H9 (cell line): Measurements from ENCODE around the gene ZNF593. TPM values are rescaled to one million over a fixed set of nuclear protein-coding genes. Genes with fewer than 3 reads are reported as not detected.

Experiments
- DNase-seq: peaks from one replicate; pipeline ENCODE4 v3.0.0-alpha.2; 2017
- H2AFZ ChIP-seq: one replicate; pipeline ENCODE4 v1.6.1; 2013; ENCODE audit warnings: mild to moderate bottlenecking, low read length, control low read depth, moderate library complexity
- H2AK5ac ChIP-seq: 2 replicates; pipeline ENCODE4 v1.6.1; 2013; ENCODE audit warnings: low read length, control low read depth, mixed read lengths; ENCODE audit not compliant: insufficient read length
- H2BK120ac ChIP-seq: one replicate; pipeline ENCODE4 v1.6.1; 2013; ENCODE audit warnings: low read depth, mild to moderate bottlenecking, low read length, control low read depth, inconsistent platforms; ENCODE audit not compliant: poor library complexity, severe bottlenecking
- H2BK12ac ChIP-seq: 2 replicates; pipeline ENCODE4 v1.6.1; 2013; ENCODE audit warnings: low read length, control low read depth, mixed read lengths, low read depth; ENCODE audit not compliant: insufficient read length
- H2BK15ac ChIP-seq: 2 replicates; pipeline ENCODE4 v1.6.1; 2013; ENCODE audit warnings: low read depth, low read length, control low read depth
- H2BK20ac ChIP-seq: one replicate; pipeline ENCODE4 v1.6.1; 2013; ENCODE audit warnings: low read depth, mild to moderate bottlenecking, low read length, control low read depth, inconsistent platforms; ENCODE audit not compliant: poor library complexity, severe bottlenecking
- H2BK5ac ChIP-seq: 2 replicates; pipeline ENCODE4 v1.6.1; 2013; ENCODE audit warnings: low read length, control low read depth, mixed read lengths; ENCODE audit not compliant: insufficient read length
- H3K14ac ChIP-seq: 2 replicates; pipeline ENCODE4 v1.6.1; 2013; ENCODE audit warnings: low read length, control low read depth; ENCODE audit not compliant: insufficient read depth
- H3K18ac ChIP-seq: 2 replicates; pipeline ENCODE4 v1.6.1; 2013; ENCODE audit warnings: low read depth, mild to moderate bottlenecking, mixed read lengths, low read length, control low read depth; ENCODE audit not compliant: insufficient read length
- H3K23ac ChIP-seq: 2 replicates; pipeline ENCODE4 v1.6.1; 2013; ENCODE audit warnings: low read length, control low read depth, mixed read lengths, low read depth; ENCODE audit not compliant: insufficient read length
- H3K23me2 ChIP-seq: 2 replicates; pipeline ENCODE4 v1.6.1; 2013; ENCODE audit warnings: low read depth, mild to moderate bottlenecking, mixed read lengths, low read length, control low read depth; ENCODE audit not compliant: insufficient read length, poor library complexity, severe bottlenecking
- H3K27ac ChIP-seq: 2 replicates; pipeline ENCODE4 v1.5.1; 2013; ENCODE audit warnings: low read length, control low read depth, mixed read lengths, low read depth; ENCODE audit not compliant: insufficient read length
- H3K27me3 ChIP-seq: 2 replicates; pipeline ENCODE4 v1.6.1; 2013; ENCODE audit warnings: low read length, control low read depth, inconsistent platforms; ENCODE audit not compliant: insufficient read depth
- H3K4ac ChIP-seq: 2 replicates; pipeline ENCODE4 v1.6.1; 2013; ENCODE audit warnings: low read depth, mild to moderate bottlenecking, control low read depth, inconsistent platforms, low read length, moderate library complexity
- H3K4me1 ChIP-seq: 2 replicates; pipeline ENCODE4 v1.6.1; 2013; ENCODE audit warnings: low read length, control low read depth, inconsistent platforms; ENCODE audit not compliant: insufficient read depth
- H3K4me2 ChIP-seq: 2 replicates; pipeline ENCODE4 v1.6.1; 2013; ENCODE audit warnings: low read length, control low read depth, mixed read lengths; ENCODE audit not compliant: insufficient read length, insufficient read depth
- H3K56ac ChIP-seq: 2 replicates; pipeline ENCODE4 v1.6.1; 2013; ENCODE audit warnings: low read depth, mild to moderate bottlenecking, mixed read lengths, low read length, control low read depth; ENCODE audit not compliant: insufficient read length
- H3K79me1 ChIP-seq: 2 replicates; pipeline ENCODE4 v1.6.1; 2013; ENCODE audit warnings: low read depth, mild to moderate bottlenecking, moderate library complexity, low read length, control low read depth, inconsistent platforms; ENCODE audit not compliant: insufficient read depth, poor library complexity, severe bottlenecking
- H3K79me2 ChIP-seq: 2 replicates; pipeline ENCODE4 v1.6.1; 2013; ENCODE audit warnings: low read length, control low read depth, inconsistent platforms; ENCODE audit not compliant: insufficient read depth
- H3K9ac ChIP-seq: 2 replicates; pipeline ENCODE4 v1.6.1; 2013; ENCODE audit warnings: low read length, control low read depth, mixed read lengths; ENCODE audit not compliant: insufficient read length; ENCODE audit errors: extremely low read depth
- H3K9me3 ChIP-seq: one replicate; pipeline ENCODE4 v1.6.1; 2013; ENCODE audit warnings: low read depth, low read length, inconsistent platforms; ENCODE audit not compliant: control insufficient read depth
- H3T11ph ChIP-seq: one replicate; pipeline ENCODE4 v1.6.1; 2013; ENCODE audit warnings: mild to moderate bottlenecking, low read length, control low read depth, inconsistent platforms
- H4K20me1 ChIP-seq: one replicate; pipeline ENCODE4 v1.6.1; 2013; ENCODE audit not compliant: control insufficient read depth, insufficient read length, insufficient read depth
- H4K5ac ChIP-seq: 2 replicates; pipeline ENCODE4 v1.6.1; 2013; ENCODE audit warnings: low read depth, mild to moderate bottlenecking, mixed read lengths, low read length, control low read depth; ENCODE audit not compliant: insufficient read length
- H4K8ac ChIP-seq: replicated peaks from 2 replicates; pipeline ENCODE4 v1.6.1; 2013; ENCODE audit warnings: low read length, control low read depth, mixed read lengths, low read depth; ENCODE audit not compliant: insufficient read length
- H4K91ac ChIP-seq: 2 replicates; pipeline ENCODE4 v1.6.1; 2013; ENCODE audit warnings: low read depth, mild to moderate bottlenecking, moderate library complexity, mixed read lengths, low read length, control low read depth; ENCODE audit not compliant: insufficient read length
- H3K27ac Mint-ChIP-seq, 3 experiments: 2 replicates in 2 of 3; 3 replicates in 1 of 3; pipeline ENCODE4 v1.8.0; 2020 to 2021; ENCODE audit warnings: mixed read lengths in 3 of 3, mild to moderate bottlenecking in 1 of 3, moderate library complexity in 1 of 3
- H3K27me3 Mint-ChIP-seq: 2 replicates; pipeline ENCODE4 v1.8.0; 2021; ENCODE audit warnings: low read depth, mild to moderate bottlenecking, moderate library complexity, mixed read lengths
- H3K36me3 Mint-ChIP-seq, 3 experiments: 2 replicates in 2 of 3; 3 replicates in 1 of 3; pipeline ENCODE4 v1.8.0; 2020 to 2021; ENCODE audit warnings: low read depth in 3 of 3, mixed read lengths in 3 of 3; ENCODE audit not compliant: insufficient read depth in 1 of 3
- H3K4me1 Mint-ChIP-seq, 2 experiments: 2 replicates each; pipeline ENCODE4 v1.8.0; 2020; ENCODE audit warnings: mixed read lengths in 2 of 2
- H3K4me3 Mint-ChIP-seq, 2 experiments: 2 replicates in 1 of 2; 3 replicates in 1 of 2; pipeline ENCODE4 v1.8.0; 2020 to 2021; ENCODE audit warnings: mild to moderate bottlenecking in 2 of 2, mixed read lengths in 2 of 2, moderate library complexity in 1 of 2
- H3K9me3 Mint-ChIP-seq, 2 experiments: 2 replicates in 1 of 2; 3 replicates in 1 of 2; pipeline ENCODE4 v1.8.0; 2020; ENCODE audit warnings: mild to moderate bottlenecking in 2 of 2, mixed read lengths in 2 of 2, moderate library complexity in 1 of 2
- CTCF ChIP-seq: fragments of 200-600 bp; sonication (generic); conservative IDR thresholded peaks from 3 replicates; pipeline ENCODE4 v1.8.0; 2021; ENCODE audit warnings: antibody characterized with exemption, mild to moderate bottlenecking
- WGBS: extraction: QIAGEN DNeasy Blood & Tissue Kit; methylation state at CpG from one replicate; pipeline ENCODE4 v1.1.7; 2013; ENCODE audit warnings: missing lambda C conversion rate, low lambda C conversion rate, mixed read lengths; ENCODE audit not compliant: insufficient read length; ENCODE audit errors: extremely low coverage; 5-methylcytosine and 5-hydroxymethylcytosine counted together
- total RNA-seq: library from RNA; stranded (reverse); gene quantifications from 2 replicates; pipeline ENCODE4 v1.2.1, GENCODE V29; 2021

Gene ZNF593
- total RNA-seq, 1 experiment from 2014 or later = 48.2 TPM

DNA sequence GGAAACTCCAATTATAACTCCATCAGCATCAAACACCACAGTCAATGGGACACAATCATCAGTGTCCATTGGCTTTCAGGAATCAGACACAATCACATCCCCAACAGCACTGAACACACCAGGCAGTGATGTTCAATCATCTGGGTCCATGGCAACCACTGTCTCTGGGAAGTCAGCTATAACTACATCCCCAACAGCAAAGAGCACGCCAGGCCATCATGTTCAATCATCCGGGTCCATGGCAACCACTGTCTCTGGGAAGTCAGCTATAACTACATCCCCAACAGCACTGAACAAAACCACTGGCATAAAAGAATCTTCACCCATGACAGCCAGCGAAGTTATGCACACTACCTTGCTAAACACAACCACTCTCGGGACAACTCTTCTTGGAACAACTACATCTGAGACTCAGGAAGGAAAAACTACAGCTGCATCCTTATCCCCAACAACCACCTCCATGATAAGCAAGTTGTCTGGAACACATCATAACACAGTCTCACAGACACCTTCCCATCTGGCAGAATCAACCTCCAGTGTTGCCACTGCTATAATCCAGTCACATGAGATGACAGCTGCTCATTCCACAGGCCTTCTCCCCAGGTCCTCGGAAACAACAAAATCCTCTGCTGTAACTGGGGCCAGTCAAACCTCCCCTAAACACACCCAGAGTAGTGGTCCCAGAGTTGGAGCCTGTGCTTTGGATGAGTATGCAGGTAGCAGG, 40.6 kb downstream of the ZNF593 start:
- H3K4me1 ChIP-seq = no peaks in the 10 kb centered on the region
- no peaks in the 10 kb centered on the region for H3K9me3 ChIP-seq
- H2BK120ac ChIP-seq = no peak overlapping the region
- no peak overlapping the region for H3T11ph ChIP-seq
- H3K18ac ChIP-seq = no peak overlapping the region
- H3K4ac ChIP-seq = no peak overlapping the region
- no CpG with 5 or more reads among the region's 5 CpGs for WGBS
- no peak overlapping the region for H3K9ac ChIP-seq
- H3K36me3 Mint-ChIP-seq = no peaks in the 10 kb centered on the region
- H3K27ac ChIP-seq = no peak overlapping the region
- H3K79me2 ChIP-seq = no peaks in the 10 kb centered on the region
- no peaks in the 10 kb centered on the region for H3K9me3 Mint-ChIP-seq
- H2BK12ac ChIP-seq = no peak overlapping the region
- H3K27me3 ChIP-seq = no peaks in the 10 kb centered on the region
- H2AFZ ChIP-seq = no peak overlapping the region
- H2AK5ac ChIP-seq = no peak overlapping the region
- no peak for TF ChIP-seq CTCF
- peaks cover 5% of the 10 kb centered on the region for H3K27me3 Mint-ChIP-seq
- no peak overlapping the region for H3K4me3 Mint-ChIP-seq
- no peak overlapping the region for H2BK5ac ChIP-seq
- no peak overlapping the region for H4K5ac ChIP-seq
- H3K23ac ChIP-seq = no peak overlapping the region
- H3K56ac ChIP-seq = no peak overlapping the region
- H4K20me1 ChIP-seq = no peaks in the 10 kb centered on the region
- DNase-seq = no peak
- H3K23me2 ChIP-seq = no peaks in the 10 kb centered on the region
- H2BK20ac ChIP-seq = no peak overlapping the region
- no peak overlapping the region for H3K4me2 ChIP-seq
- H3K79me1 ChIP-seq = no peaks in the 10 kb centered on the region
- H4K91ac ChIP-seq = no peak overlapping the region
- no peaks in the 10 kb centered on the region for H3K4me1 Mint-ChIP-seq
- no peak overlapping the region for H2BK15ac ChIP-seq
- H4K8ac ChIP-seq = no peak overlapping the region
- H3K14ac ChIP-seq = no peak overlapping the region
- H3K27ac Mint-ChIP-seq = no peak overlapping the region
